ENCODE measurements around the gene RNF11. TPM values are rescaled to one million over a fixed set of nuclear protein-coding genes. Genes with fewer than 3 reads are reported as not detected.

RNF11 gene
- polyA plus RNA-seq, 2 of the 4 experiments (the other 2 are of a cell fraction): 28.5 to 56.8 TPM

GRCh38 chr1:51237351-51238033 is 1.4 kb downstream of the RNF11 start:
- ATAC-seq (no peak), DNase-seq (ENCODE audit: low read depth in 1 of 2, low spot score in 1 of 2) (no peak), FAIRE-seq (no peak)
- Histone ChIP-seq H3K4me2 (peak overlapping the region; percentile 95), H3K4me1 (peaks cover 25% of the 10 kb centered on the region), H3K27ac (peak overlapping the region; percentile 98 to 99), H3K9me3 (no peaks in the 10 kb centered on the region), H3K4me3 (peak overlapping the region; percentile 100)
- ChIA-PET CTCF (interaction anchor here (1.3 kb wide), 1 partner anchor 59 kb away, joined by 3 read pairs; no protein-coding TSS in a partner anchor), POLR2A (interaction anchor here (0.6 kb wide), 1 partner anchor 260 kb away, joined by 3 read pairs; no protein-coding TSS in a partner anchor)
- TF ChIP-seq HMGXB4 (CRISPR knock-in tag; IDR thresholded peaks at IDR 0.05; ENCODE audit: borderline replicate concordance) (no peak), MAFK (IDR thresholded peaks at IDR 0.05; ENCODE audit: partially characterized antibody) (no peak), MAZ (IDR thresholded peaks at IDR 0.05; ENCODE audit: borderline replicate concordance, low read depth, low read length) (no peak), HES2 (IDR thresholded peaks at IDR 0.05) (no peak), ZNF302 (CRISPR knock-in tag; IDR thresholded peaks at IDR 0.05) (no peak), ESRRA (IDR thresholded peaks at IDR 0.05; ENCODE audit: borderline replicate concordance, low read length) (no peak), MYC (IDR thresholded peaks at IDR 0.05; ENCODE audit: borderline replicate concordance, low read length) (no peak), TFCP2L1 (CRISPR knock-in tag; IDR thresholded peaks at IDR 0.05) (no peak), NPAS2 (CRISPR knock-in tag; IDR thresholded peaks at IDR 0.05; ENCODE audit: borderline replicate concordance) (no peak), BCL3 (IDR thresholded peaks at IDR 0.05) (no peak)
- 16% methylated on average over 9 of the region's 9 CpGs for WGBS (ENCODE audit: missing lambda C conversion rate)

- ChIA-PET CTCF (interaction anchor here (1.3 kb wide), 1 partner anchor 59 kb away, joined by 3 read pairs; no protein-coding TSS in a partner anchor), POLR2A (no interaction called here)
- Histone ChIP-seq H3K4me1 (peaks cover 25% of the 10 kb centered on the region), H3K9me3 (no peaks in the 10 kb centered on the region), H3K27ac (peak overlapping the region; percentile 27 to 46; a peak in 4 of 6 replicates), H3K4me3 (peak overlapping the region; percentile 100), H3K4me2 (peak overlapping the region; percentile 95)
- DNase-seq (ENCODE audit: low read depth in 1 of 2, low spot score in 1 of 2): no peak
- no peak for TF ChIP-seq HMGXB4 (CRISPR knock-in tag; IDR thresholded peaks at IDR 0.05; ENCODE audit: borderline replicate concordance)
- no peak for TF ChIP-seq USF2 (IDR thresholded peaks at IDR 0.05)
- TF ChIP-seq TP53 (CRISPR knock-in tag; IDR thresholded peaks at IDR 0.05): no peak
- TF ChIP-seq MAFK (IDR thresholded peaks at IDR 0.05; ENCODE audit: partially characterized antibody): no peak
- TF ChIP-seq FOSL2 (IDR thresholded peaks at IDR 0.05): no peak
- no peak for TF ChIP-seq FOSL2 (CRISPR knock-in tag; IDR thresholded peaks at IDR 0.05)
- no peak for TF ChIP-seq ESRRA (IDR thresholded peaks at IDR 0.05; ENCODE audit: borderline replicate concordance, low read length)
- TF ChIP-seq HOXB5 (CRISPR knock-in tag; IDR thresholded peaks at IDR 0.05): no peak
- no peak for TF ChIP-seq HDAC2 (IDR thresholded peaks at IDR 0.05)
- TF ChIP-seq REST (IDR thresholded peaks at IDR 0.05): no peak
- TF ChIP-seq NPAS2 (CRISPR knock-in tag; IDR thresholded peaks at IDR 0.05; ENCODE audit: borderline replicate concordance): no peak
- TF ChIP-seq TFCP2L1 (CRISPR knock-in tag; IDR thresholded peaks at IDR 0.05): no peak
- TF ChIP-seq HOXB13 (CRISPR knock-in tag; IDR thresholded peaks at IDR 0.05; ENCODE audit: low read depth): no peak
- TF ChIP-seq JUNB (IDR thresholded peaks at IDR 0.05): no peak
- no peak for TF ChIP-seq RARB (CRISPR knock-in tag; IDR thresholded peaks at IDR 0.05)
- no peak for TF ChIP-seq FOSB (CRISPR knock-in tag; IDR thresholded peaks at IDR 0.05)
- TF ChIP-seq KDM1A (IDR thresholded peaks at IDR 0.05; ENCODE audit: low read depth): no peak
- WGBS (ENCODE audit: missing lambda C conversion rate): 47% methylated on average over 7 of the region's 7 CpGs
- no peak for ATAC-seq
- FAIRE-seq: no peak
Measured at GRCh38 chr1:51238034-51238403, 1.9 kb downstream of the RNF11 start.
